K562 (cell line): Measurements from ENCODE around the gene TECPR2. TPM values are rescaled to one million over a fixed set of nuclear protein-coding genes. Genes with fewer than 3 reads are reported as not detected.

ENCODE experiments used
- MGA ChIP-seq: fragments of 450-650 bp; IDR thresholded peaks from 2 replicates; pipeline ENCODE4 v1.6.1; 2016; ENCODE audit warnings: mild to moderate bottlenecking, moderate library complexity
- MYBL2 ChIP-seq, 2 experiments: fragments of 450-650 bp in 1 of 2; sonication (generic) in 1 of 2; formaldehyde crosslinking in 1 of 2; IDR thresholded peaks; 2 replicates each; pipeline versions ENCODE4 v1.6.1 to v1.8.1; 2017 to 2022; ENCODE audit warnings: borderline replicate concordance in 1 of 2, inconsistent platforms in 1 of 2, low read depth in 1 of 2, mild to moderate bottlenecking in 1 of 2, missing genetic modification reagents in 1 of 2, moderate library complexity in 1 of 2
- NFIC ChIP-seq: fragments of 450-650 bp; IDR thresholded peaks from 2 replicates; pipeline ENCODE4 v1.6.1; 2017; ENCODE audit warnings: mild to moderate bottlenecking, inconsistent platforms
- PRPF4 ChIP-seq: fragments of 200-400 bp; formaldehyde crosslinking; IDR thresholded peaks from one replicate; pipeline ENCODE4 v1.6.1; 2017; ENCODE audit warnings: low read length, low read depth, mild to moderate bottlenecking; ENCODE audit not compliant: insufficient read depth, poor library complexity, severe bottlenecking
- SMARCB1 ChIP-seq: IDR thresholded peaks from 2 replicates; pipeline ENCODE4 v1.6.1; 2011; ENCODE audit warnings: improper control_type of control experiment, low read depth; ENCODE audit not compliant: insufficient read length
- ZBTB2 ChIP-seq: fragments of 450-650 bp; IDR thresholded peaks from 2 replicates; pipeline ENCODE4 v1.6.1; 2016; ENCODE audit warnings: antibody characterized with exemption
- ZNF511 ChIP-seq: sonication (generic); formaldehyde crosslinking; IDR thresholded peaks from 2 replicates; pipeline ENCODE4 v1.8.0; 2022; ENCODE audit warnings: mild to moderate bottlenecking, missing genetic modification reagents
- ZNF589 ChIP-seq: fragments of 200-800 bp; sonication (Bioruptor generic); IDR thresholded peaks from 2 replicates; pipeline ENCODE4 v1.6.1; 2016; ENCODE audit warnings: low read depth, missing genetic modification characterization, missing compliant biosample characterization
- polyA plus RNA-seq, 8 experiments: library from polyadenylated mRNA; depleted of rRNA in 4 of 8; stranded (reverse) in 5 of 8; unstranded in 3 of 8; fragments of >200 nt; fragmentation: Nextera tagmentation in 2 of 8; fragmentation: Illumina TruSeq in 1 of 8; extraction: Ambion mirVana in 2 of 8; extraction: Trizol in 1 of 8; gene quantifications; 2 replicates each; pipeline versions ENCODE4 v1.2.1 to v1.2.3, GENCODE V29; 2011 to 2014; ENCODE audit warnings: inconsistent platforms in 1 of 8, missing spikeins in 1 of 8
- total RNA-seq, 7 experiments: library from RNA; depleted of rRNA in 6 of 7; stranded (reverse); fragments of >200 nt in 6 of 7; fragmentation: Illumina TruSeq in 2 of 7; extraction: Trizol in 2 of 7; gene quantifications; 2 replicates each; pipeline versions ENCODE4 v1.2.1 to v1.2.3, GENCODE V29; 2011 to 2021; ENCODE audit warnings: low replicate concordance in 1 of 7

Gene TECPR2
- total and polyA plus RNA-seq, 9 of the 15 experiments (the other 6 are each of a cell fraction or from before 2014, with no cell fraction given) = 0.04 to 3.0 (median 0.83) TPM

- TF ChIP-seq MGA (peak; percentile 61; the same call in 1 of the 2 replicates), MYBL2 (IDR thresholded peaks at IDR 0.05; ENCODE audit: low read depth) (no peak), MYBL2 (CRISPR knock-in tag; IDR thresholded peaks at IDR 0.05; ENCODE audit: borderline replicate concordance) (no peak), PRPF4 (no peak), SMARCB1 (no peak), NFIC (0 out of 2 replicates have a peak, but pooled peaks have one; percentile 29), ZNF589 (CRISPR knock-in tag) (no peak), ZBTB2 (peak; percentile 7; the same call in 1 of the 2 replicates), ZNF511 (CRISPR knock-in tag) (no peak)
Measured at GRCh38 chr14:102540315-102541028, 177.7 kb downstream of the TECPR2 start (continued).
